OCI-LY3 (cell line): ENCODE measurements around the gene AGPAT4.

Experiments
- CTCF ChIP-seq: fragments of 200-600, 300-600 bp; sonication (generic); IDR thresholded peaks from 2 replicates; pipeline ENCODE4 v1.5.1; 2014; ENCODE audit warnings: antibody characterized with exemption, low read length, low read depth
- EZH2phosphoT487 ChIP-seq: fragments of 200-600 bp; shearing (Covaris generic); IDR thresholded peaks from 2 replicates; pipeline ENCODE4 v1.6.1; 2018; ENCODE audit warnings: antibody characterized with exemption, mixed run types, low read depth

- TF ChIP-seq EZH2phosphoT487 = no peak
- no peak for TF ChIP-seq CTCF
Measured at GRCh38 chr6:161108916-161109315, 164.9 kb downstream of the AGPAT4 start.
